H9 (cell line): Measurements from ENCODE around the gene AGO3. TPM values are rescaled to one million over a fixed set of nuclear protein-coding genes. Genes with fewer than 3 reads are reported as not detected.

ENCODE experiments used
- DNase-seq: peaks from one replicate; pipeline ENCODE4 v3.0.0-alpha.2; 2017
- H2AFZ ChIP-seq: one replicate; pipeline ENCODE4 v1.6.1; 2013; ENCODE audit warnings: mild to moderate bottlenecking, low read length, control low read depth, moderate library complexity
- H2AK5ac ChIP-seq: 2 replicates; pipeline ENCODE4 v1.6.1; 2013; ENCODE audit warnings: low read length, control low read depth, mixed read lengths; ENCODE audit not compliant: insufficient read length
- H2BK120ac ChIP-seq: one replicate; pipeline ENCODE4 v1.6.1; 2013; ENCODE audit warnings: low read depth, mild to moderate bottlenecking, low read length, control low read depth, inconsistent platforms; ENCODE audit not compliant: poor library complexity, severe bottlenecking
- H2BK12ac ChIP-seq: 2 replicates; pipeline ENCODE4 v1.6.1; 2013; ENCODE audit warnings: low read length, control low read depth, mixed read lengths, low read depth; ENCODE audit not compliant: insufficient read length
- H2BK15ac ChIP-seq: 2 replicates; pipeline ENCODE4 v1.6.1; 2013; ENCODE audit warnings: low read depth, low read length, control low read depth
- H2BK20ac ChIP-seq: one replicate; pipeline ENCODE4 v1.6.1; 2013; ENCODE audit warnings: low read depth, mild to moderate bottlenecking, low read length, control low read depth, inconsistent platforms; ENCODE audit not compliant: poor library complexity, severe bottlenecking
- H2BK5ac ChIP-seq: 2 replicates; pipeline ENCODE4 v1.6.1; 2013; ENCODE audit warnings: low read length, control low read depth, mixed read lengths; ENCODE audit not compliant: insufficient read length
- H3K14ac ChIP-seq: 2 replicates; pipeline ENCODE4 v1.6.1; 2013; ENCODE audit warnings: low read length, control low read depth; ENCODE audit not compliant: insufficient read depth
- H3K18ac ChIP-seq: 2 replicates; pipeline ENCODE4 v1.6.1; 2013; ENCODE audit warnings: low read depth, mild to moderate bottlenecking, mixed read lengths, low read length, control low read depth; ENCODE audit not compliant: insufficient read length
- H3K23ac ChIP-seq: 2 replicates; pipeline ENCODE4 v1.6.1; 2013; ENCODE audit warnings: low read length, control low read depth, mixed read lengths, low read depth; ENCODE audit not compliant: insufficient read length
- H3K23me2 ChIP-seq: 2 replicates; pipeline ENCODE4 v1.6.1; 2013; ENCODE audit warnings: low read depth, mild to moderate bottlenecking, mixed read lengths, low read length, control low read depth; ENCODE audit not compliant: insufficient read length, poor library complexity, severe bottlenecking
- H3K27ac ChIP-seq: 2 replicates; pipeline ENCODE4 v1.5.1; 2013; ENCODE audit warnings: low read length, control low read depth, mixed read lengths, low read depth; ENCODE audit not compliant: insufficient read length
- H3K27me3 ChIP-seq: 2 replicates; pipeline ENCODE4 v1.6.1; 2013; ENCODE audit warnings: low read length, control low read depth, inconsistent platforms; ENCODE audit not compliant: insufficient read depth
- H3K4ac ChIP-seq: 2 replicates; pipeline ENCODE4 v1.6.1; 2013; ENCODE audit warnings: low read depth, mild to moderate bottlenecking, control low read depth, inconsistent platforms, low read length, moderate library complexity
- H3K4me1 ChIP-seq: 2 replicates; pipeline ENCODE4 v1.6.1; 2013; ENCODE audit warnings: low read length, control low read depth, inconsistent platforms; ENCODE audit not compliant: insufficient read depth
- H3K4me2 ChIP-seq: 2 replicates; pipeline ENCODE4 v1.6.1; 2013; ENCODE audit warnings: low read length, control low read depth, mixed read lengths; ENCODE audit not compliant: insufficient read length, insufficient read depth
- H3K56ac ChIP-seq: 2 replicates; pipeline ENCODE4 v1.6.1; 2013; ENCODE audit warnings: low read depth, mild to moderate bottlenecking, mixed read lengths, low read length, control low read depth; ENCODE audit not compliant: insufficient read length
- H3K79me1 ChIP-seq: 2 replicates; pipeline ENCODE4 v1.6.1; 2013; ENCODE audit warnings: low read depth, mild to moderate bottlenecking, moderate library complexity, low read length, control low read depth, inconsistent platforms; ENCODE audit not compliant: insufficient read depth, poor library complexity, severe bottlenecking
- H3K79me2 ChIP-seq: 2 replicates; pipeline ENCODE4 v1.6.1; 2013; ENCODE audit warnings: low read length, control low read depth, inconsistent platforms; ENCODE audit not compliant: insufficient read depth
- H3K9ac ChIP-seq: 2 replicates; pipeline ENCODE4 v1.6.1; 2013; ENCODE audit warnings: low read length, control low read depth, mixed read lengths; ENCODE audit not compliant: insufficient read length; ENCODE audit errors: extremely low read depth
- H3K9me3 ChIP-seq: one replicate; pipeline ENCODE4 v1.6.1; 2013; ENCODE audit warnings: low read depth, low read length, inconsistent platforms; ENCODE audit not compliant: control insufficient read depth
- H3T11ph ChIP-seq: one replicate; pipeline ENCODE4 v1.6.1; 2013; ENCODE audit warnings: mild to moderate bottlenecking, low read length, control low read depth, inconsistent platforms
- H4K20me1 ChIP-seq: one replicate; pipeline ENCODE4 v1.6.1; 2013; ENCODE audit not compliant: control insufficient read depth, insufficient read length, insufficient read depth
- H4K5ac ChIP-seq: 2 replicates; pipeline ENCODE4 v1.6.1; 2013; ENCODE audit warnings: low read depth, mild to moderate bottlenecking, mixed read lengths, low read length, control low read depth; ENCODE audit not compliant: insufficient read length
- H4K8ac ChIP-seq: replicated peaks from 2 replicates; pipeline ENCODE4 v1.6.1; 2013; ENCODE audit warnings: low read length, control low read depth, mixed read lengths, low read depth; ENCODE audit not compliant: insufficient read length
- H4K91ac ChIP-seq: 2 replicates; pipeline ENCODE4 v1.6.1; 2013; ENCODE audit warnings: low read depth, mild to moderate bottlenecking, moderate library complexity, mixed read lengths, low read length, control low read depth; ENCODE audit not compliant: insufficient read length
- H3K27ac Mint-ChIP-seq, 3 experiments: 2 replicates in 2 of 3; 3 replicates in 1 of 3; pipeline ENCODE4 v1.8.0; 2020 to 2021; ENCODE audit warnings: mixed read lengths in 3 of 3, mild to moderate bottlenecking in 1 of 3, moderate library complexity in 1 of 3
- H3K27me3 Mint-ChIP-seq: 2 replicates; pipeline ENCODE4 v1.8.0; 2021; ENCODE audit warnings: low read depth, mild to moderate bottlenecking, moderate library complexity, mixed read lengths
- H3K36me3 Mint-ChIP-seq, 3 experiments: 2 replicates in 2 of 3; 3 replicates in 1 of 3; pipeline ENCODE4 v1.8.0; 2020 to 2021; ENCODE audit warnings: low read depth in 3 of 3, mixed read lengths in 3 of 3; ENCODE audit not compliant: insufficient read depth in 1 of 3
- H3K4me1 Mint-ChIP-seq, 2 experiments: 2 replicates each; pipeline ENCODE4 v1.8.0; 2020; ENCODE audit warnings: mixed read lengths in 2 of 2
- H3K4me3 Mint-ChIP-seq, 2 experiments: 2 replicates in 1 of 2; 3 replicates in 1 of 2; pipeline ENCODE4 v1.8.0; 2020 to 2021; ENCODE audit warnings: mild to moderate bottlenecking in 2 of 2, mixed read lengths in 2 of 2, moderate library complexity in 1 of 2
- H3K9me3 Mint-ChIP-seq, 2 experiments: 2 replicates in 1 of 2; 3 replicates in 1 of 2; pipeline ENCODE4 v1.8.0; 2020; ENCODE audit warnings: mild to moderate bottlenecking in 2 of 2, mixed read lengths in 2 of 2, moderate library complexity in 1 of 2
- CTCF ChIP-seq: fragments of 200-600 bp; sonication (generic); conservative IDR thresholded peaks from 3 replicates; pipeline ENCODE4 v1.8.0; 2021; ENCODE audit warnings: antibody characterized with exemption, mild to moderate bottlenecking
- total RNA-seq: library from RNA; stranded (reverse); gene quantifications from 2 replicates; pipeline ENCODE4 v1.2.1, GENCODE V29; 2021

AGO3 gene
- total RNA-seq, 1 experiment from 2014 or later: 27.0 TPM

- Histone ChIP-seq H2BK15ac (no peak overlapping the region), H3K79me1 (no peaks in the 10 kb centered on the region), H3K27me3 (no peaks in the 10 kb centered on the region), H3K27ac (no peak overlapping the region), H2AFZ (no peak overlapping the region), H3K18ac (no peak overlapping the region), H3T11ph (no peak overlapping the region), H3K4me2 (no peak overlapping the region), H3K79me2 (no peaks in the 10 kb centered on the region), H2AK5ac (no peak overlapping the region), H3K4me1 (no peaks in the 10 kb centered on the region), H3K9ac (no peak overlapping the region), H3K23ac (no peak overlapping the region), H4K91ac (no peak overlapping the region), H4K8ac (no peak overlapping the region), H3K4ac (no peak overlapping the region), H2BK120ac (no peak overlapping the region), H2BK5ac (no peak overlapping the region), H3K9me3 (no peaks in the 10 kb centered on the region), H4K5ac (no peak overlapping the region), H2BK20ac (no peak overlapping the region), H3K23me2 (no peaks in the 10 kb centered on the region), H4K20me1 (no peaks in the 10 kb centered on the region), H3K56ac (no peak overlapping the region), H3K14ac (no peak overlapping the region), H2BK12ac (no peak overlapping the region)
- DNase-seq: no peak
- no peak overlapping the region for H3K4me3 Mint-ChIP-seq
- peaks cover 8 to 10% of the 10 kb centered on the region in 2 experiments for H3K4me1 Mint-ChIP-seq
- H3K27me3 Mint-ChIP-seq: no peaks in the 10 kb centered on the region
- no peak overlapping the region for H3K27ac Mint-ChIP-seq
- H3K36me3 Mint-ChIP-seq: no peaks in the 10 kb centered on the region
- TF ChIP-seq CTCF: no peak
- H3K9me3 Mint-ChIP-seq: no peaks in the 10 kb centered on the region
These were observed 137.0 kb downstream of the AGO3 start for GRCh38 chr1:36067871-36068270.
